GM21576 (cell line): ENCODE results near the gene RTN4.

Source experiments
- ATAC-seq: cut with Tn5 transposase; IDR thresholded peaks from one replicate; pipeline ENCODE4 v1.9.1; 2021; ENCODE audit warnings: mild to moderate bottlenecking, moderate library complexity; ENCODE audit not compliant: unreplicated experiment

The RTN4 gene

GRCh38 chr2:55043841-55044240 is 6.4 kb downstream of the RTN4 start:
- no peak for ATAC-seq

GRCh38 chr2:55038428-55038827 is 11.8 kb downstream of the RTN4 start:
- ATAC-seq, result no peak

- no peak for ATAC-seq
Observed at GRCh38 chr2:55035716-55036115, 14.5 kb downstream of the RTN4 start.

GRCh38 chr2:55033921-55034320 is 16.3 kb downstream of the RTN4 start:
- no peak for ATAC-seq

GRCh38 chr2:55033076-55033742 is 17.0 kb downstream of the RTN4 start:
- ATAC-seq, result peak; percentile 98

- ATAC-seq, result no peak
Observed at GRCh38 chr2:55031505-55031904, 18.7 kb downstream of the RTN4 start.

GRCh38 chr2:55030766-55031165 is 19.5 kb downstream of the RTN4 start:
- ATAC-seq, result no peak

GRCh38 chr2:55029098-55029497 is 21.2 kb downstream of the RTN4 start:
- no peak for ATAC-seq

GRCh38 chr2:55027226-55027625 is 23.0 kb downstream of the RTN4 start:
- no peak for ATAC-seq

GRCh38 chr2:55026202-55026601 is 24.0 kb downstream of the RTN4 start:
- ATAC-seq, result no peak

- peak; percentile 28 for ATAC-seq
Observed at GRCh38 chr2:55025627-55026026, 24.6 kb downstream of the RTN4 start.

GRCh38 chr2:55025082-55025481 is 25.2 kb downstream of the RTN4 start:
- ATAC-seq, result peak; percentile 65

- ATAC-seq, result no peak
Observed at GRCh38 chr2:55022476-55022875, 27.8 kb downstream of the RTN4 start.

- no peak for ATAC-seq
Observed at GRCh38 chr2:55019526-55020258, 30.6 kb downstream of the RTN4 start.

- ATAC-seq, result no peak
Observed at GRCh38 chr2:55018619-55019018, 31.6 kb downstream of the RTN4 start.

GRCh38 chr2:55017880-55018279 is 32.4 kb downstream of the RTN4 start:
- ATAC-seq, result no peak

GRCh38 chr2:55017428-55017827 is 32.8 kb downstream of the RTN4 start:
- no peak for ATAC-seq

GRCh38 chr2:55014962-55015939 is 35.0 kb downstream of the RTN4 start:
- no peak for ATAC-seq

- no peak for ATAC-seq
Observed at GRCh38 chr2:55013936-55014335, 36.3 kb downstream of the RTN4 start.

- ATAC-seq, result no peak
Observed at GRCh38 chr2:55012672-55013484, 37.4 kb downstream of the RTN4 start.
